HCT116 (cell line): Measurements from ENCODE around the gene FAM13C. TPM values are rescaled to one million over a fixed set of nuclear protein-coding genes. Genes with fewer than 3 reads are reported as not detected.

Experiments
- ATAC-seq: fragments of 200-7000 bp; cut with Tn5 transposase; 2 replicates; pipeline ENCODE4 v1.9.1; 2020; ENCODE audit warnings: mild to moderate bottlenecking, moderate library complexity
- BruUV-seq: library from RNA; stranded (reverse); fragments of 400-500 nt; replicated peaks from 2 replicates; lab custom pipeline; 2021; lab: Mats Ljungman, UMichigan
- CTCF ChIA-PET: fragments of 300-600 bp; sonication (Branson Sonifier 250); formaldehyde crosslinking; loops from one replicate; lab custom pipeline; 2021; ENCODE audit warnings: antibody characterized with exemption; lab: Charles Lee
- POLR2A ChIA-PET: fragments of 300-600, 350-600 bp; sonication (Branson Sonifier 250); formaldehyde crosslinking; loops from one replicate; lab custom pipeline; 2021; ENCODE audit warnings: antibody characterized with exemption; lab: Charles Lee
- RAD21 ChIA-PET, 2 experiments: fragments of 300-600 bp; sonication (Branson Sonifier 250); formaldehyde crosslinking; loops; one replicate each; lab custom pipeline; 2023; ENCODE audit warnings: low total read pairs in 2 of 2; ENCODE audit not compliant: uncharacterized antibody in 2 of 2, unreplicated experiment in 2 of 2, low non-redundant PET in 1 of 2; lab: Charles Lee
- DNase-seq: peaks from one replicate; pipeline ENCODE4 v3.0.0-alpha.2; 2010; ENCODE audit warnings: low read depth, low spot score
- H2AFZ ChIP-seq: fragments of 200-600 bp; shearing (Covaris generic), sonication (generic); 2 replicates; pipeline ENCODE4 v1.6.1; 2017; ENCODE audit warnings: low read depth, mixed run types, mixed read lengths, antibody characterized with exemption, low read length; ENCODE audit not compliant: poor library complexity, severe bottlenecking
- H3K27ac ChIP-seq: 2 replicates; pipeline ENCODE4 v1.5.1; 2012; ENCODE audit warnings: low read depth, low read length
- H3K27me3 ChIP-seq: fragments of 200-600 bp; sonication (generic); 2 replicates; pipeline ENCODE4 v1.6.1; 2016; ENCODE audit warnings: mixed run types, low read length, mixed read lengths; ENCODE audit not compliant: insufficient read depth
- H3K36me3 ChIP-seq, 2 experiments: fragments of 200-500 bp in 1 of 2; fragments of 200-600 bp in 1 of 2; sonication (Bioruptor generic) in 1 of 2; sonication (generic) in 1 of 2; 2 replicates each; pipeline versions ENCODE4 v1.5.1 to v1.6.1; 2014 to 2016; ENCODE audit warnings: low read length in 2 of 2, inconsistent platforms in 1 of 2, mixed read lengths in 1 of 2, mixed run types in 1 of 2; ENCODE audit not compliant: insufficient read depth in 2 of 2, control insufficient read depth in 1 of 2
- H3K4me1 ChIP-seq, 2 experiments: fragments of 200-600 bp in 1 of 2; sonication (generic) in 1 of 2; 2 replicates each; pipeline versions ENCODE4 v1.5.1 to v1.6.1; 2012 to 2017; ENCODE audit warnings: low read length in 2 of 2, inconsistent platforms in 1 of 2, mild to moderate bottlenecking in 1 of 2, mixed read lengths in 1 of 2, mixed run types in 1 of 2, moderate library complexity in 1 of 2; ENCODE audit not compliant: insufficient read depth in 2 of 2, control insufficient read depth in 1 of 2
- H3K4me2 ChIP-seq: fragments of 200-600 bp; sonication (generic); 2 replicates; pipeline ENCODE4 v1.6.1; 2017; ENCODE audit warnings: mixed run types, low read length, mixed read lengths
- H3K4me3 ChIP-seq, 2 experiments: fragments of 200-600 bp in 1 of 2; sonication (generic) in 1 of 2; replicated peaks in 1 of 2; 2 replicates each; pipeline ENCODE4 v1.5.1; 2011 to 2016; ENCODE audit warnings: low read length in 2 of 2, control low read depth in 1 of 2, low read depth in 1 of 2, mild to moderate bottlenecking in 1 of 2, mixed read lengths in 1 of 2, mixed run types in 1 of 2
- H3K79me2 ChIP-seq: fragments of 200-600 bp; sonication (generic); 2 replicates; pipeline ENCODE4 v1.6.1; 2017; ENCODE audit warnings: mild to moderate bottlenecking, mixed run types, low read length, moderate library complexity, mixed read lengths; ENCODE audit not compliant: insufficient read depth
- H3K9ac ChIP-seq: fragments of 200-600 bp; sonication (generic); 2 replicates; pipeline ENCODE4 v1.6.1; 2016; ENCODE audit warnings: low read length, mixed read lengths
- H3K9me2 ChIP-seq: fragments of 200-600 bp; sonication (generic), shearing (Covaris generic); 2 replicates; pipeline ENCODE4 v1.6.1; 2017; ENCODE audit warnings: mixed run types, mild to moderate bottlenecking, moderate library complexity; ENCODE audit not compliant: insufficient read depth
- H3K9me3 ChIP-seq, 2 experiments: fragments of 200-500 bp in 1 of 2; fragments of 200-600 bp in 1 of 2; sonication (Bioruptor generic) in 1 of 2; sonication (generic) in 1 of 2; 2 replicates each; pipeline ENCODE4 v1.6.1; 2014 to 2017; ENCODE audit warnings: low read length in 2 of 2, mixed read lengths in 2 of 2, inconsistent platforms in 1 of 2, low read depth in 1 of 2, mild to moderate bottlenecking in 1 of 2, mixed run types in 1 of 2, moderate library complexity in 1 of 2; ENCODE audit not compliant: control insufficient read depth in 1 of 2, insufficient read depth in 1 of 2
- H4K20me1 ChIP-seq: fragments of 200-600 bp; sonication (generic), shearing (Covaris generic); 2 replicates; pipeline ENCODE4 v1.6.1; 2017; ENCODE audit warnings: mixed run types, mild to moderate bottlenecking, moderate library complexity; ENCODE audit not compliant: insufficient read depth
- ELF1 ChIP-seq: IDR thresholded peaks from 2 replicates; pipeline ENCODE4 v1.6.1; 2012; ENCODE audit warnings: low read depth, borderline replicate concordance
- EZH2 ChIP-seq: fragments of 200-600 bp; sonication (generic); IDR thresholded peaks from 2 replicates; pipeline ENCODE4 v1.6.1; 2017; ENCODE audit warnings: antibody characterized with exemption, mixed run types
- FOSL1 ChIP-seq: IDR thresholded peaks from 2 replicates; pipeline ENCODE4 v1.6.1; 2012; ENCODE audit warnings: low read depth
- JUND ChIP-seq: IDR thresholded peaks from 2 replicates; pipeline ENCODE4 v1.6.1; 2012
- POLR2AphosphoS5 ChIP-seq: IDR thresholded peaks from 2 replicates; pipeline ENCODE4 v1.6.1; 2011; ENCODE audit warnings: mild to moderate bottlenecking, low read depth, low read length, moderate library complexity
- SRF ChIP-seq: IDR thresholded peaks from 2 replicates; pipeline ENCODE4 v1.6.1; 2012; ENCODE audit warnings: low read depth
- TCF7L2 ChIP-seq: IDR thresholded peaks from 2 replicates; pipeline ENCODE4 v1.7.0; 2011; ENCODE audit warnings: borderline replicate concordance, inconsistent platforms; ENCODE audit not compliant: insufficient read depth, insufficient read length; ENCODE audit errors: extremely low read depth
- intact Hi-C: fragments of 100-400 bp; cut with micrococcal nuclease; formaldehyde crosslinking; loops from 2 replicates; pipeline ENCODE4 v1.10.0; 2022
- total RNA-seq: library from RNA; stranded (reverse); gene quantifications from one replicate; pipeline ENCODE4 v1.2.1, GENCODE V29; 2021; ENCODE audit not compliant: unreplicated experiment
- TF ChIP-seq, protein P1 (sequence below): IDR thresholded peaks from 2 replicates; pipeline ENCODE4 v1.6.1; 2012; ENCODE audit warnings: low read depth
- TF ChIP-seq, protein P2 (sequence below): IDR thresholded peaks from 2 replicates; pipeline ENCODE4 v1.6.1; 2011; ENCODE audit warnings: mild to moderate bottlenecking, low read length, moderate library complexity; ENCODE audit not compliant: insufficient replicate concordance; ENCODE audit errors: extremely low read depth
- TF ChIP-seq, protein P3 (sequence below): IDR thresholded peaks from 2 replicates; pipeline ENCODE4 v1.6.1; 2012

FAM13C gene
- total RNA-seq, 1 experiment from 2014 or later: 0.42 TPM

DNA sequence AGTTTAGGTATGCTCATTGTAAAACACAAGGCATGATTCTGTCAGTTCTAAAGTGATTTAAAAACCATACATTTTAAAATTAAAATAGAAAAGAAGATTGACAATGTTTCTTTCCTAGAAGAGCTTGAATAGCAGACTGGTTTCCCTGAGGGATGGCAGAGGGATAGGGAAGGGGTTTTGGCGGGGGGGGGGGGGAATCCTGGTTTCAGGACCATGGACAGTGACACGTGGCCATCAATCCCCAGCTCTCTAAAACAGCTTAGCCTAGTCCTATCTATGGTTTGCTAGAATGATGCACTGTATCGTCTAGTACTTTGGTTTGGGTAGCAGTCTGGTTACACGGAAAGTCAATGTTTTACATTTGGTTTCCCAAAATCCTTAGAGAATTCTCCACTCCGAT lies 97.2 kb downstream of the FAM13C start:
- Histone ChIP-seq H3K27ac (no peak overlapping the region), H3K4me2 (no peak overlapping the region), H2AFZ (no peak overlapping the region), H3K9ac (no peak overlapping the region), H3K4me1 (no peaks in the 10 kb centered on the region), H3K36me3 (no peaks in the 10 kb centered on the region), H4K20me1 (no peaks in the 10 kb centered on the region; the same call in 1 of the 2 replicates), H3K9me3 (no peaks in the 10 kb centered on the region), H3K27me3 (peaks cover 49% of the 10 kb centered on the region), H3K9me2 (0 out of 2 replicates have a peak, but pooled peaks cover 3% of the 10 kb centered on the region), H3K4me3 (no peak overlapping the region), H3K79me2 (no peaks in the 10 kb centered on the region)
- no TSS peak for BruUV-seq
- ATAC-seq: no peak
- POLR2A ChIA-PET: no interaction called here
- no peak for DNase-seq
- TF ChIP-seq JUND: no peak
- TF ChIP-seq, protein P1, sequence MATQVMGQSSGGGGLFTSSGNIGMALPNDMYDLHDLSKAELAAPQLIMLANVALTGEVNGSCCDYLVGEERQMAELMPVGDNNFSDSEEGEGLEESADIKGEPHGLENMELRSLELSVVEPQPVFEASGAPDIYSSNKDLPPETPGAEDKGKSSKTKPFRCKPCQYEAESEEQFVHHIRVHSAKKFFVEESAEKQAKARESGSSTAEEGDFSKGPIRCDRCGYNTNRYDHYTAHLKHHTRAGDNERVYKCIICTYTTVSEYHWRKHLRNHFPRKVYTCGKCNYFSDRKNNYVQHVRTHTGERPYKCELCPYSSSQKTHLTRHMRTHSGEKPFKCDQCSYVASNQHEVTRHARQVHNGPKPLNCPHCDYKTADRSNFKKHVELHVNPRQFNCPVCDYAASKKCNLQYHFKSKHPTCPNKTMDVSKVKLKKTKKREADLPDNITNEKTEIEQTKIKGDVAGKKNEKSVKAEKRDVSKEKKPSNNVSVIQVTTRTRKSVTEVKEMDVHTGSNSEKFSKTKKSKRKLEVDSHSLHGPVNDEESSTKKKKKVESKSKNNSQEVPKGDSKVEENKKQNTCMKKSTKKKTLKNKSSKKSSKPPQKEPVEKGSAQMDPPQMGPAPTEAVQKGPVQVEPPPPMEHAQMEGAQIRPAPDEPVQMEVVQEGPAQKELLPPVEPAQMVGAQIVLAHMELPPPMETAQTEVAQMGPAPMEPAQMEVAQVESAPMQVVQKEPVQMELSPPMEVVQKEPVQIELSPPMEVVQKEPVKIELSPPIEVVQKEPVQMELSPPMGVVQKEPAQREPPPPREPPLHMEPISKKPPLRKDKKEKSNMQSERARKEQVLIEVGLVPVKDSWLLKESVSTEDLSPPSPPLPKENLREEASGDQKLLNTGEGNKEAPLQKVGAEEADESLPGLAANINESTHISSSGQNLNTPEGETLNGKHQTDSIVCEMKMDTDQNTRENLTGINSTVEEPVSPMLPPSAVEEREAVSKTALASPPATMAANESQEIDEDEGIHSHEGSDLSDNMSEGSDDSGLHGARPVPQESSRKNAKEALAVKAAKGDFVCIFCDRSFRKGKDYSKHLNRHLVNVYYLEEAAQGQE: peak; percentile 77
- no peak for TF ChIP-seq TCF7L2
- no peak for TF ChIP-seq FOSL1
- TF ChIP-seq POLR2AphosphoS5: no peak
- RAD21 ChIA-PET: no interaction called here
- CTCF ChIA-PET: no interaction called here
- intact Hi-C loops: no loop called here

DNA sequence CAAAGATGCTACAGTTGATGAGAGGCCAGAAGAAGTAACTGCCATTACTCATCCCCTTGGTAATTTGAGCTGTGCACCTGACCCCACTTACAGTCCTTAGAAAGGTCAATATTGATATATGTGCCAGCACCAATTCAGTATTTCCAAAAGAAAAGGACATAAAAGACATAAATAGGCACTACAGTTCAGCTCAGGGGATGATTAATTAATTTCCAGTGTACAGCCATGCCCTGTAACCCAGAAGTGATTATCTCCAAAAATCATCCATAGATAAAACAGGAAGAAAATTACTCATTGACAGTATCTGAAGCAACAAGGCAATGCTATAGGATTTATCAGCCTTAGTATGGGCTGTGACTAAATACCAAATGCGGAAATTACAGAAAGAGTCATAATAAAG lies 103.5 kb downstream of the FAM13C start:
- H3K36me3 ChIP-seq: no peaks in the 10 kb centered on the region
- H3K27me3 ChIP-seq: peaks cover 42% of the 10 kb centered on the region
- H3K4me2 ChIP-seq: no peak overlapping the region
- no peak overlapping the region for H2AFZ ChIP-seq
- no peaks in the 10 kb centered on the region for H3K4me1 ChIP-seq
- RAD21 ChIA-PET: no interaction called here
- no peaks in the 10 kb centered on the region for H3K79me2 ChIP-seq
- no TSS peak for BruUV-seq
- POLR2A ChIA-PET: no interaction called here
- H3K9me3 ChIP-seq: no peaks in the 10 kb centered on the region
- CTCF ChIA-PET: no interaction called here
- no peak for DNase-seq
- no peaks in the 10 kb centered on the region for H4K20me1 ChIP-seq
- no peaks in the 10 kb centered on the region for H3K9me2 ChIP-seq
- intact Hi-C loops: no loop called here
- H3K4me3 ChIP-seq: no peak overlapping the region
- H3K9ac ChIP-seq: no peak overlapping the region
- no peak for ATAC-seq
- H3K27ac ChIP-seq: no peak overlapping the region
- TF ChIP-seq ELF1 (no peak), POLR2AphosphoS5 (no peak), SRF (no peak), EZH2 (no peak), TCF7L2 (no peak)
- TF ChIP-seq, protein P2, sequence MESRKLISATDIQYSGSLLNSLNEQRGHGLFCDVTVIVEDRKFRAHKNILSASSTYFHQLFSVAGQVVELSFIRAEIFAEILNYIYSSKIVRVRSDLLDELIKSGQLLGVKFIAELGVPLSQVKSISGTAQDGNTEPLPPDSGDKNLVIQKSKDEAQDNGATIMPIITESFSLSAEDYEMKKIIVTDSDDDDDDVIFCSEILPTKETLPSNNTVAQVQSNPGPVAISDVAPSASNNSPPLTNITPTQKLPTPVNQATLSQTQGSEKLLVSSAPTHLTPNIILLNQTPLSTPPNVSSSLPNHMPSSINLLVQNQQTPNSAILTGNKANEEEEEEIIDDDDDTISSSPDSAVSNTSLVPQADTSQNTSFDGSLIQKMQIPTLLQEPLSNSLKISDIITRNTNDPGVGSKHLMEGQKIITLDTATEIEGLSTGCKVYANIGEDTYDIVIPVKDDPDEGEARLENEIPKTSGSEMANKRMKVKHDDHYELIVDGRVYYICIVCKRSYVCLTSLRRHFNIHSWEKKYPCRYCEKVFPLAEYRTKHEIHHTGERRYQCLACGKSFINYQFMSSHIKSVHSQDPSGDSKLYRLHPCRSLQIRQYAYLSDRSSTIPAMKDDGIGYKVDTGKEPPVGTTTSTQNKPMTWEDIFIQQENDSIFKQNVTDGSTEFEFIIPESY: no peak
- TF ChIP-seq, protein P3, sequence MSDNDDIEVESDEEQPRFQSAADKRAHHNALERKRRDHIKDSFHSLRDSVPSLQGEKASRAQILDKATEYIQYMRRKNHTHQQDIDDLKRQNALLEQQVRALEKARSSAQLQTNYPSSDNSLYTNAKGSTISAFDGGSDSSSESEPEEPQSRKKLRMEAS: no peak
